ENCODE data around the gene EVC. TPM values are rescaled to one million over a fixed set of nuclear protein-coding genes. Genes with fewer than 3 reads are reported as not detected.

Gene EVC
- total and polyA plus RNA-seq, 2 experiments from 2014 or later, result 2.5 to 45.3 TPM

- Histone ChIP-seq H3K9me3 (ENCODE audit: low read depth) (no peaks in the 10 kb centered on the region), H3K4me3 (no peak overlapping the region), H3K27ac (no peak overlapping the region), H3K36me3 (peaks cover 5% of the 10 kb centered on the region), H3K4me1 (ENCODE audit: low read depth) (no peaks in the 10 kb centered on the region), H3K27me3 (no peaks in the 10 kb centered on the region)
- no peak for TF ChIP-seq CTCF (IDR thresholded peaks at IDR 0.05; ENCODE audit: low read depth, low read length)
- no peak for DNase-seq (ENCODE audit: low read depth in 1 of 2, low spot score in 1 of 2)
These were observed 19.4 kb upstream of the EVC start for GRCh38 chr4:5691491-5692132.

DNA sequence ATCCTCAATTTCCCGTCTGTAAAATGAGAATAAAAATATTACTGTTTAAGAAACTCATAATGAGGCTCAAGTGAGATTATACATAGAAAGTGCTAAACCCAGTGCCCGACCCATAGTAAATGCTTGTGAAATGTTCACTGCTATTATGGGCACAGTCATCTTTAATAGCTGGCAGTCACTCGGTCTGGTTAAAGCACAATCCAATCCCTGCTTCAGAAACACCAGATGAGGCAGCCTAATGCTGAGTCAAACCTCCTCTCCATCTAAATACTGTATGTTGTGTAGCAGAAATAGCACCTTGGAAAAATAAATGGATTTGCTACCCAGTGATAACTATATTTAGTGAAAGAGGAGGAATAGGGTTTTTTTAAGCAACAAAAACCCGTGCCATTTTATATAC is 17.1 kb upstream of the EVC start:
- no peak for TF ChIP-seq CTCF (IDR thresholded peaks at IDR 0.05; ENCODE audit: low read depth, low read length)

DNA sequence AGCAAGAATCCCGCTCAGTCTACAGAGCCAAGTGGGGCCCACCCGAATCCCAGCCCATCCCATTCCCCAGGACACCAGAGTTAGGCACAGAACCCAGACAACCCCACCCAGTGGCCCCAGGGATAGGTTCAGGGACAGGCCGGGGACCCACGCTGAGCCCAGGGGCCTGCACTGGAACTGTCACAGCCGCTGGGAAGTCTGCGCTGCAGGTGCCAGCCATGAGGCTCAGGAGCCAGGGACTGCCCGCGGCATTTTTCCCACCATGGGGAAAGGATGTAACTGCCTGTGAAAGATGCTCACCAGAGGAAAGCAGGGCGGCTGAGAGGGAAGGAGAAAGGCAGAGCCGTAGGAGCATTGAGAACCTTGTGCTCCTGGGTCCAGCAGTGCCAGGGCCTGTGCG is 14.7 kb upstream of the EVC start:
- no peak for TF ChIP-seq CTCF (IDR thresholded peaks at IDR 0.05; ENCODE audit: low read depth, low read length)
- no peak overlapping the region for H3K4me3 ChIP-seq
- no peak for DNase-seq (ENCODE audit: low read depth in 1 of 2, low spot score in 1 of 2)
- no peaks in the 10 kb centered on the region for H3K36me3 ChIP-seq
- no peaks in the 10 kb centered on the region for H3K9me3 ChIP-seq (ENCODE audit: low read depth)
- H3K27ac ChIP-seq, result no peak overlapping the region
- H3K27me3 ChIP-seq, result no peaks in the 10 kb centered on the region
- H3K4me1 ChIP-seq (ENCODE audit: low read depth), result no peaks in the 10 kb centered on the region

More for the DNA sequence above, 17.1 kb upstream of the EVC start:
- H3K9me3 ChIP-seq (ENCODE audit: low read depth), result no peaks in the 10 kb centered on the region
- DNase-seq (ENCODE audit: low read depth in 1 of 2, low spot score in 1 of 2), result no peak
- H3K27ac ChIP-seq, result no peak overlapping the region
- no peaks in the 10 kb centered on the region for H3K4me1 ChIP-seq (ENCODE audit: low read depth)
- H3K36me3 ChIP-seq, result peaks cover 3% of the 10 kb centered on the region
- no peak overlapping the region for H3K4me3 ChIP-seq
- H3K27me3 ChIP-seq, result no peaks in the 10 kb centered on the region

GRCh38 chr4:5700459-5700858 is 10.5 kb upstream of the EVC start:
- H3K27ac ChIP-seq, result no peak overlapping the region
- DNase-seq (ENCODE audit: low read depth in 1 of 2, low spot score in 1 of 2), result no peak

GRCh38 chr4:5701971-5702370 is 9.0 kb upstream of the EVC start:
- no peak for DNase-seq (ENCODE audit: low read depth in 1 of 2, low spot score in 1 of 2)
- H3K27me3 ChIP-seq, result no peaks in the 10 kb centered on the region
- H3K27ac ChIP-seq, result no peak overlapping the region
- TF ChIP-seq CTCF (IDR thresholded peaks at IDR 0.05; ENCODE audit: low read depth, low read length), result no peak
- H3K36me3 ChIP-seq, result no peaks in the 10 kb centered on the region
- no peaks in the 10 kb centered on the region for H3K4me1 ChIP-seq (ENCODE audit: low read depth)
- no peak overlapping the region for H3K4me3 ChIP-seq
- H3K9me3 ChIP-seq (ENCODE audit: low read depth), result no peaks in the 10 kb centered on the region

More at GRCh38 chr4:5700459-5700858, 10.5 kb upstream of the EVC start:
- no peaks in the 10 kb centered on the region for H3K9me3 ChIP-seq (ENCODE audit: low read depth)
- H3K36me3 ChIP-seq, result no peaks in the 10 kb centered on the region
- H3K4me3 ChIP-seq, result no peak overlapping the region
- H3K27me3 ChIP-seq, result no peaks in the 10 kb centered on the region
- no peaks in the 10 kb centered on the region for H3K4me1 ChIP-seq (ENCODE audit: low read depth)
- TF ChIP-seq CTCF (IDR thresholded peaks at IDR 0.05; ENCODE audit: low read depth, low read length), result no peak

Measured in cardiac muscle cell (in vitro differentiated cells and primary cell).